ENCODE measurements around the gene CDH8. TPM values are rescaled to one million over a fixed set of nuclear protein-coding genes. Genes with fewer than 3 reads are reported as not detected.

Gene CDH8
- total RNA-seq, 4 donors from 2014 or later, result 1.5 TPM; not detected in 3

DNA sequence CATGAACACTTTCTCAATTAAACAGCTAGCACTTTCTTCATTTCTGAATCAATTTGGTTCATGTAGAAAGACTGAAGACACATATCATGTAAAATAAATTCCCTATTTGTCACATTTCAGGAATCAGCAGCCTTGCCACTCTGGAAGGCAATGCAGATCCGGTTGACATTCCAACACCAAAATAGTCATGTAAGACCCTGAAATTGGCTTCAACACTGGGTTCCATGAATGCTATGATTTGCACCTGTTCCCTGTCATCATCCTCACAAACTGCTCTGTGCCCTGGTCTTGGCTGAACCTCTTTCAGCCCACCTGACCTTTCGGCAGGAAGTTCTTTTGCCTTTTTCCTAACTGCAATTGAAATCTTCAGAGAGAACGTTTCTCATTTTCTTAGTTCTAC, 156.9 kb downstream of the CDH8 start:
- intact Hi-C loops (cut with DNase I; ENCODE audit: low total_unique reads) (no loop called here), in situ Hi-C loops (cut with MboI; ENCODE audit: low pct_ligation_motif_present in 1 of 4, low pct_unique_long_range_greater_than_20kb in 1 of 4, low sequenced_read_pairs in 3 of 4) (no loop called here)
- Histone ChIP-seq H3K9me3 (no peaks in the 10 kb centered on the region), H3K36me3 (no peaks in the 10 kb centered on the region), H3K27ac (no peak overlapping the region), H3K4me1 (no peaks in the 10 kb centered on the region), H3K27me3 (no peaks in the 10 kb centered on the region), H3K4me3 (no peak overlapping the region)
- no peak for TF ChIP-seq POLR2A (IDR thresholded peaks at IDR 0.05)
- TF ChIP-seq, protein P1, sequence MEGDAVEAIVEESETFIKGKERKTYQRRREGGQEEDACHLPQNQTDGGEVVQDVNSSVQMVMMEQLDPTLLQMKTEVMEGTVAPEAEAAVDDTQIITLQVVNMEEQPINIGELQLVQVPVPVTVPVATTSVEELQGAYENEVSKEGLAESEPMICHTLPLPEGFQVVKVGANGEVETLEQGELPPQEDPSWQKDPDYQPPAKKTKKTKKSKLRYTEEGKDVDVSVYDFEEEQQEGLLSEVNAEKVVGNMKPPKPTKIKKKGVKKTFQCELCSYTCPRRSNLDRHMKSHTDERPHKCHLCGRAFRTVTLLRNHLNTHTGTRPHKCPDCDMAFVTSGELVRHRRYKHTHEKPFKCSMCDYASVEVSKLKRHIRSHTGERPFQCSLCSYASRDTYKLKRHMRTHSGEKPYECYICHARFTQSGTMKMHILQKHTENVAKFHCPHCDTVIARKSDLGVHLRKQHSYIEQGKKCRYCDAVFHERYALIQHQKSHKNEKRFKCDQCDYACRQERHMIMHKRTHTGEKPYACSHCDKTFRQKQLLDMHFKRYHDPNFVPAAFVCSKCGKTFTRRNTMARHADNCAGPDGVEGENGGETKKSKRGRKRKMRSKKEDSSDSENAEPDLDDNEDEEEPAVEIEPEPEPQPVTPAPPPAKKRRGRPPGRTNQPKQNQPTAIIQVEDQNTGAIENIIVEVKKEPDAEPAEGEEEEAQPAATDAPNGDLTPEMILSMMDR (IDR thresholded peaks at IDR 0.05), result no peak
- no peak for TF ChIP-seq EP300 (IDR thresholded peaks at IDR 0.05; ENCODE audit: low read depth)
- no peak for TF ChIP-seq POLR2AphosphoS5 (IDR thresholded peaks at IDR 0.05)
- 84 to 86% methylated on average over 2 to 3 of the region's 3 CpGs for WGBS, 2 donors (ENCODE audit: low coverage in 1 of 2)
- DNase-seq, result no peak

DNA sequence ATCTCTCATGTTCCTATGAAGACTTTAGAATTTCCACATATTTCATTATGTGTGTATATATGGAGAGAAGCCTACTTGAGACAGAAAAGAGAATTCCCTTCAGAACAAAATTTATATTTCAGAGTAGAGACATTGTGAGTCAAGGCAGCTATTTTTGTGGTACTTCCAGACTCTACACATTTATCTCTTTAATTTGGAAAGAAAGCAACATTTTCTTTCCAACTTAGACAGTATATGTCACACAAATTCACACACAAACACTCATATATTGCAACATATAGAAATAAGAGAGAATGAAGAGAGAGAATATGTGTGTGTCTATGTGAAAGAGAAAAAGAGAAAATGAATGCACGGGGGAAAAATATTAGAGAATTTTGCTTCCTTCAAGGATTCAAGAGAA, 158.8 kb downstream of the CDH8 start:
- no peak for TF ChIP-seq POLR2A (IDR thresholded peaks at IDR 0.05)
- TF ChIP-seq EP300 (IDR thresholded peaks at IDR 0.05; ENCODE audit: low read depth), result no peak
- no peak for TF ChIP-seq POLR2AphosphoS5 (IDR thresholded peaks at IDR 0.05)
- WGBS, 2 donors (ENCODE audit: low coverage in 1 of 2), result 90% methylated on average over 1 of the region's 1 CpG

DNA sequence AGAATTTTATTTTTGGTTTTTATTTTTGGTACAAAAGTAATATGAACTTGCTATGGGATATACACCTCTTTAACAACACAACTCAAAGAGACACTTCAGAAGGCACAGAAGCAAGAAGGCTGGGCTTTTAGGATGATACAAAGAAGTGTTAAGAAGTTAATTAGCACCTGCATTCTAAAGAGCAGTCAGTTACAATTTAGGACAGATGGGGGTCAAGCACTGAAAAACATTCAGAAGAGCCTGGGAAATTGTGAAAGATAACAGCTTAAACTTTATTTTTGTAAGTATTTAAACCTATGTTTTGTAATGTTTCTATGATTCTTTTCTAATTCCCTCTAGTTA, 163.5 kb downstream of the CDH8 start:
- no peak for DNase-seq
- Histone ChIP-seq H3K4me3 (no peak overlapping the region), H3K36me3 (no peaks in the 10 kb centered on the region), H3K9me3 (no peaks in the 10 kb centered on the region), H3K27ac (no peak overlapping the region), H3K4me1 (no peaks in the 10 kb centered on the region), H3K27me3 (no peaks in the 10 kb centered on the region)
- intact Hi-C loops (cut with DNase I; ENCODE audit: low total_unique reads) (no loop called here), in situ Hi-C loops (cut with MboI; ENCODE audit: low pct_ligation_motif_present in 1 of 4, low pct_unique_long_range_greater_than_20kb in 1 of 4, low sequenced_read_pairs in 3 of 4) (no loop called here)
- no peak for TF ChIP-seq EP300 (IDR thresholded peaks at IDR 0.05; ENCODE audit: low read depth)
- no peak for TF ChIP-seq POLR2AphosphoS5 (IDR thresholded peaks at IDR 0.05)
- TF ChIP-seq, protein P1 (IDR thresholded peaks at IDR 0.05), result no peak
- TF ChIP-seq POLR2A (IDR thresholded peaks at IDR 0.05), result no peak

More for the DNA sequence above, 158.8 kb downstream of the CDH8 start:
- H3K4me1 ChIP-seq, result no peaks in the 10 kb centered on the region
- no peaks in the 10 kb centered on the region for H3K36me3 ChIP-seq
- DNase-seq, result no peak
- H3K27ac ChIP-seq, result no peak overlapping the region
- in situ Hi-C loops (cut with MboI; ENCODE audit: low pct_ligation_motif_present in 1 of 4, low pct_unique_long_range_greater_than_20kb in 1 of 4, low sequenced_read_pairs in 3 of 4), result no loop called here
- no peaks in the 10 kb centered on the region for H3K9me3 ChIP-seq
- H3K4me3 ChIP-seq, result no peak overlapping the region
- intact Hi-C loops (cut with DNase I; ENCODE audit: low total_unique reads), result no loop called here
- no peaks in the 10 kb centered on the region for H3K27me3 ChIP-seq

DNA sequence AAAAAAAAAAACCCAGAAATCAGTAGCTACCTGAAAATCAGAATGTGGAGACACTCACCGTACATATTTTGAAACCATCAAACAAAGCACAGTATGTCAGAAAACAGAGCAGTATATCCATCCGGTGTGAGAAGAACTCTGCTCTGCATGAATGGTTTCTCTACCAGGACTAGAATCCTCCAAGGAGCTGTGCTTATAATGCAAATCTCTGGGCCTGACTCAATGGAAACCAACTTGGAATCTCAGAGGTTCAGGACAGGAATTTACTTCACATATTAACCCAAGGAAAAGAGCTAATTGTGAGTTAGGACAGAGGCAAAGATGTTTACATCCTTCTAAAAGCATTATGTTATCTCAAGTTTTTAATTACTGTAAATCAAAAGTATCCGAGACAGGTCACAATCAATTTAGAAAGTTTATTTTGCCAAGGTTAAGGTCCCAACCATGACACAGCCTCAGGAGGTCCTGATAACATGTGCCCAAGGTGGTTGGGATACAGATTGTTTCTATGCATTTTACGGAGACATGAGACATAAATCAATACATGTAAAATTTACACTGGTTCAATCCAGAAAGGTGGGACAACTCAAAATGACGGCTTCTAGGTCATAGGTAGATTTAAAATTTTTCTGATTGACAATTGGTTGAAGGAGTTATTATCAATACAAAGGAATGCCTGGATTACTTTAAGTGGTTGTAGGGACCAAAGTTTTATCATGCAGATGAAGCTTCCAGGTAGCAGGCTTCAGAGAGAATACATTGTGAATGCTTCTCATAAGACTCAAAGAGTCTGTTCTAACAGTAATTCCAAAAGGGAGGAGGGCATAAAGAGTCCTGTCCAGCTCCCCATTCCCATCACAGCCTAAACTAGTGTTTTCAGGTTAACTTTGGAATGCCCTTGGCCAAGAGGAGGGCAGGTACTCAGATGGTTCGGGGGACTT, 164.1 kb downstream of the CDH8 start:
- intact Hi-C loops (cut with DNase I; ENCODE audit: low total_unique reads), result no loop called here
- Histone ChIP-seq H3K27me3 (no peaks in the 10 kb centered on the region), H3K9me3 (no peaks in the 10 kb centered on the region), H3K4me1 (no peaks in the 10 kb centered on the region), H3K4me3 (no peak overlapping the region), H3K27ac (no peak overlapping the region), H3K36me3 (no peaks in the 10 kb centered on the region)
- DNase-seq, result no peak
- in situ Hi-C loops (cut with MboI; ENCODE audit: low pct_ligation_motif_present in 1 of 4, low pct_unique_long_range_greater_than_20kb in 1 of 4, low sequenced_read_pairs in 3 of 4), result no loop called here
- TF ChIP-seq EP300 (IDR thresholded peaks at IDR 0.05; ENCODE audit: low read depth), result no peak
- TF ChIP-seq, protein P1 (IDR thresholded peaks at IDR 0.05), result no peak
- no peak for TF ChIP-seq POLR2A (IDR thresholded peaks at IDR 0.05)
- TF ChIP-seq POLR2AphosphoS5 (IDR thresholded peaks at IDR 0.05), result no peak
- 72 to 79% methylated on average over 6 of the region's 6 CpGs for WGBS, 2 donors (ENCODE audit: low coverage in 1 of 2)
